Activated CD4-positive, alpha-beta T cell treated with anti-CD3 and anti-CD28 coated beads for 36 hours (primary cell): Measurements from ENCODE around the gene EXT2. TPM values are rescaled to one million over a fixed set of nuclear protein-coding genes. Genes with fewer than 3 reads are reported as not detected.

Experiments used
- ATAC-seq: fragments of 200-7000 bp; cut with Tn5 transposase; one replicate; pipeline ENCODE4 v1.10.0; 2021; ENCODE audit warnings: mild to moderate bottlenecking, moderate library complexity
- CTCF ChIA-PET: fragments of 350-600 bp; sonication (Branson Sonifier 250); formaldehyde crosslinking; loops from one replicate; lab custom pipeline; 2021; ENCODE audit warnings: antibody characterized with exemption; lab: Charles Lee
- POLR2A ChIA-PET: fragments of 350-600 bp; sonication (Branson Sonifier 250); formaldehyde crosslinking; loops from one replicate; lab custom pipeline; 2021; ENCODE audit warnings: antibody characterized with exemption, inconsistent platforms; lab: Charles Lee
- DNase-seq: peaks from one replicate; pipeline ENCODE4 v3.0.0-alpha.2; 2020
- H3K27ac Mint-ChIP-seq: one replicate; pipeline ENCODE4 v1.8.0; 2021; ENCODE audit warnings: mixed read lengths
- H3K27me3 Mint-ChIP-seq: one replicate; pipeline ENCODE4 v1.8.0; 2021; ENCODE audit warnings: mixed read lengths
- H3K36me3 Mint-ChIP-seq: one replicate; pipeline ENCODE4 v1.8.0; 2021; ENCODE audit warnings: low read depth, mixed read lengths
- H3K4me1 Mint-ChIP-seq: one replicate; pipeline ENCODE4 v1.8.0; 2021; ENCODE audit warnings: mixed read lengths
- H3K4me3 Mint-ChIP-seq: one replicate; pipeline ENCODE4 v1.8.0; 2021; ENCODE audit warnings: mild to moderate bottlenecking, moderate library complexity, mixed read lengths
- H3K9me3 Mint-ChIP-seq: one replicate; pipeline ENCODE4 v1.8.0; 2021; ENCODE audit warnings: low read depth, mixed read lengths
- intact Hi-C, 2 experiments: fragments of 100-400 bp; cut with DNase I in 1 of 2; cut with micrococcal nuclease in 1 of 2; formaldehyde crosslinking; loops; one replicate each; pipeline versions ENCODE4 v1.14.2 to v1.15.1; 2022 to 2024; cut with DNase I, micrococcal nuclease
- total RNA-seq, 2 experiments: library from RNA; stranded (reverse); gene quantifications; one replicate each; pipeline ENCODE4 v1.2.3, GENCODE V29; 2021

EXT2 gene
- total RNA-seq, 2 experiments from 2014 or later = 18.4 to 20.6 TPM

- no peaks in the 10 kb centered on the region for H3K4me1 Mint-ChIP-seq
- no peak overlapping the region for H3K4me3 Mint-ChIP-seq
- H3K27me3 Mint-ChIP-seq = no peaks in the 10 kb centered on the region
- CTCF ChIA-PET = no interaction called here
- peaks cover 34% of the 10 kb centered on the region for H3K36me3 Mint-ChIP-seq
- no peaks in the 10 kb centered on the region for H3K9me3 Mint-ChIP-seq
- intact Hi-C loops = no loop called here
- no peak for ATAC-seq
- no peak overlapping the region for H3K27ac Mint-ChIP-seq
- POLR2A ChIA-PET = no interaction called here
- no peak for DNase-seq
Observed at GRCh38 chr11:44243595-44244343, 148.3 kb downstream of the EXT2 start.

GRCh38 chr11:44244639-44245310 is 149.3 kb downstream of the EXT2 start:
- ChIA-PET POLR2A (no interaction called here), CTCF (no interaction called here)
- H3K9me3 Mint-ChIP-seq = no peaks in the 10 kb centered on the region
- peaks cover 38% of the 10 kb centered on the region for H3K36me3 Mint-ChIP-seq
- no peaks in the 10 kb centered on the region for H3K27me3 Mint-ChIP-seq
- no peaks in the 10 kb centered on the region for H3K4me1 Mint-ChIP-seq
- H3K4me3 Mint-ChIP-seq = no peak overlapping the region
- ATAC-seq (no peak), DNase-seq (no peak)
- H3K27ac Mint-ChIP-seq = no peak overlapping the region
- intact Hi-C loops = no loop called here

GRCh38 chr11:44246726-44247125 is 151.2 kb downstream of the EXT2 start:
- DNase-seq (no peak), ATAC-seq (no peak)
- intact Hi-C loops = no loop called here
- ChIA-PET POLR2A (no interaction called here), CTCF (interaction anchor here (0.6 to 1.1 kb wide), 2 partner anchors 10 to 223 kb away, joined by 3 read pairs; no protein-coding TSS in a partner anchor)
- no peak overlapping the region for H3K4me3 Mint-ChIP-seq
- H3K27me3 Mint-ChIP-seq = no peaks in the 10 kb centered on the region
- H3K36me3 Mint-ChIP-seq = peaks cover 53% of the 10 kb centered on the region
- H3K9me3 Mint-ChIP-seq = peaks cover 8% of the 10 kb centered on the region
- H3K27ac Mint-ChIP-seq = no peak overlapping the region
- no peaks in the 10 kb centered on the region for H3K4me1 Mint-ChIP-seq

- Mint-ChIP-seq H3K4me1 (no peaks in the 10 kb centered on the region), H3K4me3 (no peak overlapping the region), H3K27ac (no peak overlapping the region), H3K9me3 (peaks cover 16% of the 10 kb centered on the region), H3K27me3 (no peaks in the 10 kb centered on the region), H3K36me3 (peaks cover 58% of the 10 kb centered on the region)
- ChIA-PET CTCF (interaction anchor here (1.1 kb wide), 1 partner anchor 11 kb away, joined by 3 read pairs; no protein-coding TSS in a partner anchor), POLR2A (no interaction called here)
- no peak for ATAC-seq
- DNase-seq = no peak
- intact Hi-C loops = no loop called here
Observed at GRCh38 chr11:44247508-44247907, 152.0 kb downstream of the EXT2 start.

- DNase-seq (no peak), ATAC-seq (no peak)
- H3K36me3 Mint-ChIP-seq = peaks cover 64% of the 10 kb centered on the region
- peaks cover 22% of the 10 kb centered on the region for H3K9me3 Mint-ChIP-seq
- H3K27me3 Mint-ChIP-seq = no peaks in the 10 kb centered on the region
- H3K4me3 Mint-ChIP-seq = no peak overlapping the region
- no peak overlapping the region for H3K27ac Mint-ChIP-seq
- no peaks in the 10 kb centered on the region for H3K4me1 Mint-ChIP-seq
- ChIA-PET CTCF (interaction anchor here (1.1 kb wide), 1 partner anchor 12 kb away, joined by 3 read pairs; no protein-coding TSS in a partner anchor), POLR2A (no interaction called here)
- intact Hi-C loops = no loop called here
Observed at GRCh38 chr11:44248109-44248508, 152.6 kb downstream of the EXT2 start.

GRCh38 chr11:44250421-44250820 is 154.9 kb downstream of the EXT2 start:
- H3K27ac Mint-ChIP-seq = no peak overlapping the region
- ATAC-seq = no peak
- no peak for DNase-seq
- H3K4me1 Mint-ChIP-seq = no peaks in the 10 kb centered on the region
- H3K4me3 Mint-ChIP-seq = no peak overlapping the region
- H3K9me3 Mint-ChIP-seq = peaks cover 24% of the 10 kb centered on the region
- intact Hi-C loops = no loop called here
- POLR2A ChIA-PET = no interaction called here
- no peaks in the 10 kb centered on the region for H3K27me3 Mint-ChIP-seq
- peaks cover 49% of the 10 kb centered on the region for H3K36me3 Mint-ChIP-seq
- CTCF ChIA-PET = no interaction called here

- Mint-ChIP-seq H3K36me3 (peaks cover 38% of the 10 kb centered on the region), H3K9me3 (peaks cover 24% of the 10 kb centered on the region), H3K27ac (no peak overlapping the region), H3K27me3 (no peaks in the 10 kb centered on the region), H3K4me1 (peaks cover 4% of the 10 kb centered on the region), H3K4me3 (no peak overlapping the region)
- ATAC-seq (no peak), DNase-seq (no peak)
- ChIA-PET POLR2A (no interaction called here), CTCF (no interaction called here)
- intact Hi-C loops = no loop called here
Observed at GRCh38 chr11:44252999-44253602, 157.6 kb downstream of the EXT2 start.

- Mint-ChIP-seq H3K4me1 (peaks cover 4% of the 10 kb centered on the region), H3K27me3 (no peaks in the 10 kb centered on the region), H3K27ac (no peak overlapping the region), H3K36me3 (peaks cover 22% of the 10 kb centered on the region), H3K9me3 (peaks cover 24% of the 10 kb centered on the region), H3K4me3 (no peak overlapping the region)
- intact Hi-C loops = no loop called here
- ATAC-seq (no peak), DNase-seq (no peak)
- ChIA-PET POLR2A (no interaction called here), CTCF (interaction anchor here (0.8 kb wide), 1 partner anchor 38 kb away, joined by 3 read pairs; no protein-coding TSS in a partner anchor)
Observed at GRCh38 chr11:44255406-44256071, 160.1 kb downstream of the EXT2 start.

GRCh38 chr11:44256673-44257291 is 161.3 kb downstream of the EXT2 start:
- ATAC-seq = no peak
- ChIA-PET POLR2A (no interaction called here), CTCF (no interaction called here)
- intact Hi-C loops = no loop called here
- peaks cover 15% of the 10 kb centered on the region for H3K9me3 Mint-ChIP-seq
- peaks cover 4% of the 10 kb centered on the region for H3K4me1 Mint-ChIP-seq
- no peak for DNase-seq
- H3K36me3 Mint-ChIP-seq = peaks cover 13% of the 10 kb centered on the region
- no peaks in the 10 kb centered on the region for H3K27me3 Mint-ChIP-seq
- no peak overlapping the region for H3K4me3 Mint-ChIP-seq
- no peak overlapping the region for H3K27ac Mint-ChIP-seq

GRCh38 chr11:44257338-44258189 is 162.1 kb downstream of the EXT2 start:
- H3K4me3 Mint-ChIP-seq = no peak overlapping the region
- intact Hi-C loops = no loop called here
- peaks cover 7% of the 10 kb centered on the region for H3K36me3 Mint-ChIP-seq
- peaks cover 7% of the 10 kb centered on the region for H3K9me3 Mint-ChIP-seq
- POLR2A ChIA-PET = no interaction called here
- CTCF ChIA-PET = interaction anchor here (1.0 kb wide), 1 partner anchor 9 kb away, joined by 5 read pairs; no protein-coding TSS in a partner anchor
- ATAC-seq = no peak
- peaks cover 4% of the 10 kb centered on the region for H3K4me1 Mint-ChIP-seq
- DNase-seq = no peak
- H3K27me3 Mint-ChIP-seq = no peaks in the 10 kb centered on the region
- peak overlapping the region; percentile 39 for H3K27ac Mint-ChIP-seq
